IMR-90 (cell line): ENCODE data around the gene GMEB2.

Experiments used
- ELK1 ChIP-seq: fragments of 150-350 bp; IDR thresholded peaks from 2 replicates; pipeline ENCODE4 v1.6.1; 2016; ENCODE audit warnings: low read depth, mild to moderate bottlenecking, low read length, moderate library complexity, borderline replicate concordance
- MXI1 ChIP-seq: IDR thresholded peaks from 2 replicates; pipeline ENCODE4 v1.6.1; 2012; ENCODE audit warnings: low read depth, mild to moderate bottlenecking, low read length, moderate library complexity, borderline replicate concordance

GRCh38 chr20:63573647-63574131 lies 53.2 kb downstream of the GMEB2 start:
- TF ChIP-seq MXI1 = no peak
- no peak for TF ChIP-seq ELK1
